ENCODE measurements around the gene PDGFA. TPM values are rescaled to one million over a fixed set of nuclear protein-coding genes. Genes with fewer than 3 reads are reported as not detected.

PDGFA gene
- total RNA-seq, 1 donor from 2014 or later: 10.6 TPM

DNA sequence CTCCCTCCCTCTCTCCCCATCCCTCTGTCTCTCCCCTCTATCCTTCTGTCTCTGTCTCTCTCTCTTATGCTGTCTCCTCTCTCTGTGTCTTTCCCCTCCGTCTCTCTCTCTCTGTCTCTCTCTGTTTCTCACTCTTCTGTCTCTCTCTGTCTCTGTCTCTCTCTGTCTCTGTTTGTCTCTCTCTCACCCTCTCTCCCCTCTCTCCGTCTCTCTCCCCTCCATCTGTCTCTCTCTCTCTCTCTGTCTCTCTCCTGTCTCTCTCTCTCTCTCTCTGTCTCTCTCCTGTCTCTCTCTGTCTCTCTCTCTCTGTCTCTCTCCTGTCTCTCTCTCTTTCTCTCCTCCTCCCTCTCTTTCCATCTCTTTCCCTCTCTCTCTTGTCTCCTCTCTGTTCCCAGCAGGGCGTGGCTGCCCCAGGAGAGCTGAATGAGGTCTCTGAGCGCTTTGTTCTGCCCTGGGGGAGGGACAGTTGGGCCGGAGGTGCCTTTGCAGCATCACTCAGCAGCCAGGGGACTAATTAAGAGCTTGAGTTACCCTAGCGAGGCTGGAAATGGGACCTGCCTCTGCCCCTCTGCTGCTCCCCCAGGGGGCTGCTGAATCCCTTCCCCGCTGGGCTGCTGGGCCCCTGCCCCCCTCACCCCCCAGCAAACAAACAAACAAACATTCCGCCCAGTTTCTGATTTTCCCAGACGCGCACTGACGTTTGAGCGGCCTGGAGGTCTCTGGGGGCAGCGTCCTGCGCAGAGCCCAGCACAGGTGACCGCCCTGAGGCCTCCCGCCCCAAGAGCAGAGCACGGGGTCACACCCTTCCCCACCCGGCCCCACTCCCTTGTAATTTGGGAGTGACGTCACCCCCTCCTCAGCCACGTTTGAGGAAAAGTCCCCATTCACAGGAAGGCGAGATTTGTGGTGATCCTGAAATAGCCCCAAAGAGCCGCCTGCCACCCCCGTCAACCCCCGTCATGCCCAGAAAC is 68.1 kb downstream of the PDGFA start:
- no peaks in the 10 kb centered on the region for H3K9me3 Mint-ChIP-seq
- H3K4me3 Mint-ChIP-seq (ENCODE audit: low read depth): no peak overlapping the region
- H3K36me3 Mint-ChIP-seq (ENCODE audit: low read depth): no peaks in the 10 kb centered on the region
- intact Hi-C loops (cut with micrococcal nuclease): no loop called here
- no peak overlapping the region for H3K27ac Mint-ChIP-seq
- H3K4me1 Mint-ChIP-seq (ENCODE audit: low read depth): peaks cover 6% of the 10 kb centered on the region
- peaks cover 15% of the 10 kb centered on the region for H3K27me3 Mint-ChIP-seq (ENCODE audit: low read depth)
- DNase-seq (ENCODE audit: low spot score): no peak

DNA sequence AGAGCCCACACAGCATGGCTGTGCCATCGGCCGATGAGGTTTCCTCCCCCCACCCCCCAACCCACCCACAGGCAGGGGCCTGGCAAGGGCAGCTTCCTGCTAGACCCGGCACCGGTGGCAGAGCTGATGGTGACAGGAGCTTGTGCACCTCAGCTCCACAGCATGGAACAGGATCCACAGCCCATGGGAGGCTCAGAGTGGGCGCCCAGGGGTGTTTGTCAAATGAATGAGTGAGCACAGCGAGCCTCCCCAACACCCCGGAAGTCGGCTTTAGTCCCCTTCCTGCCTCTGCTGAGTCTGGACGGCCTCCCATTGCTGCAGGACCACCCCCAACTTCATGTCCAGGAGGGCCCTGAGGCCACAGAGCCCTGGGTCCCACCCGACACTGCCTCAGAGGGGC is 68.9 kb downstream of the PDGFA start:
- Mint-ChIP-seq H3K4me3 (ENCODE audit: low read depth) (no peak overlapping the region), H3K27ac (no peak overlapping the region), H3K9me3 (no peaks in the 10 kb centered on the region), H3K36me3 (ENCODE audit: low read depth) (no peaks in the 10 kb centered on the region), H3K4me1 (ENCODE audit: low read depth) (peaks cover 6% of the 10 kb centered on the region), H3K27me3 (ENCODE audit: low read depth) (peaks cover 15% of the 10 kb centered on the region)
- intact Hi-C loops (cut with micrococcal nuclease): no loop called here
- no peak for DNase-seq (ENCODE audit: low spot score)

DNA sequence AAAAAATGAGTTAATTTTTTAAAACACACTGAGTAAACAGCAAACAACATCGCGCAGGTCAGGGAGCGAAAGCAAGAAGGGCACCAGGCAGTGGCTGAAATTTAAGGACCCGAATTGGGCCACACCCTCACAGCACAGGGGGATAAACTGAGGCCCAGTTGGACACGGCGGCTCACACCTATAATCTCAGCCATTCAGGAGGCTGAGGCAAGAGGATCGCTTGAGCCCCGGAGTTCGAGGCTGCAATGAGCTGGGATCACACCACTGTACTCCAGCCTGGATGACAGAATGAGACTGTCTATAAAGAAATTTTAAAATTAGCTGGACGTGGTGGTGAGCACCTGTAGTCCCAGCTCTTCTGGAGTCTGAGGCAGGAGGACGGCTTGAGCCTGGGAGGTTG is 69.6 kb downstream of the PDGFA start:
- intact Hi-C loops (cut with micrococcal nuclease): no loop called here
- H3K9me3 Mint-ChIP-seq: no peaks in the 10 kb centered on the region
- H3K36me3 Mint-ChIP-seq (ENCODE audit: low read depth): no peaks in the 10 kb centered on the region
- no peak overlapping the region for H3K4me3 Mint-ChIP-seq (ENCODE audit: low read depth)
- DNase-seq (ENCODE audit: low spot score): no peak
- no peak overlapping the region for H3K27ac Mint-ChIP-seq
- H3K4me1 Mint-ChIP-seq (ENCODE audit: low read depth): peaks cover 6% of the 10 kb centered on the region
- H3K27me3 Mint-ChIP-seq (ENCODE audit: low read depth): peaks cover 15% of the 10 kb centered on the region

DNA sequence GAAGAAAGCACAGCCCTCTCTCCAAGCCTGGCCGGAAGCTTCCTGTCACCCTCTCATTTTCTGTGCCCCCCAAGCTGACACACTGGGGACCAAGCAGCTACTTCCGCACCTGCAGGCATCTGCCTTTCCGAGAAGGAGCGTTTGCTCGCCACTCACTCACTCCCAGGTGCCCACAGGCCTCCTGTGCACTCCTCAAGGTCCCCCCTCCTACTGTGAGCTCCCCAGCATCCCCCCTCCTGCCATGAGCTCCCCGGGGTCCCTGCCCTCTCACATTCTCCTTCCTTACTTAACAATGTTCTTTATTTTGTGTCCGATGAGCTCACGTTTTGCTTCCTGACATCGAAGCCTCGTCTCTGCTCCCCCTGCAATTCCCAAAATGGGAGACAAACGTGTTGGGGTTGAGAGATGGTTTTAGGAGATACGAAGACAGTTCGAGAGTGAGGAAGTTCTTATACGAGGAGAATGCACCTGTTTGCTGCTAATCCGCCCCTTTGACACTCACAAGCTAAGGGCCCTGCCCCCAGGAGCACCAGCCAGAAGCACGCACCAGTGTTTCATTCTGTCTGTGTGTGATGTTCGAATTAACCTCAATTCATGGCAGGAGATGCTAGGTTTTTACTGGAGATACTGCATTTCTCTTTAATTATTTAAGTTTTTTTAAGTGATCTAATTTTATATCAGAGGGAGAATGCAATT is 70.2 kb downstream of the PDGFA start:
- Mint-ChIP-seq H3K9me3 (no peaks in the 10 kb centered on the region), H3K4me3 (ENCODE audit: low read depth) (no peak overlapping the region), H3K27me3 (ENCODE audit: low read depth) (peaks cover 15% of the 10 kb centered on the region), H3K36me3 (ENCODE audit: low read depth) (no peaks in the 10 kb centered on the region), H3K27ac (no peak overlapping the region), H3K4me1 (ENCODE audit: low read depth) (peaks cover 6% of the 10 kb centered on the region)
- DNase-seq (ENCODE audit: low spot score): no peak
- intact Hi-C loops (cut with micrococcal nuclease): no loop called here

DNA sequence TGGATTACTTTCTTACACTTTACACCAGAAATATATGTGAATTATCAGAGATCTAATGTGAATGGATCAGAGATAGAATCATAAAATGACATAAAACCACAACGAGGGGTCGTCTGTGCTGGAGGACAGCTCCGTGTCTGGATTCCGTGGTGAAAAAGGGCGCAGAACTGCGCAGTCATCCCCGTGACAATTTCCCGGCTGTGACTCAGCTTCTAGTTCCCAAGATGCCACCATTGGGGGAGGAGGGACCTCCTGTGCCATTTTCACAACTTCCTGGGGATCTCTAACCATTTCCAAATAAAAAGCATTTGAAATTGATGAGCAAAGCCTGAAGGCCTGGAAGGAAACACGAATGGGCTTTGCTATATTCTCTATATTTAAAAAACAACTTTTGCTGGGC is 72.1 kb downstream of the PDGFA start:
- intact Hi-C loops (cut with micrococcal nuclease): no loop called here
- peaks cover 15% of the 10 kb centered on the region for H3K27me3 Mint-ChIP-seq (ENCODE audit: low read depth)
- H3K9me3 Mint-ChIP-seq: no peaks in the 10 kb centered on the region
- H3K4me1 Mint-ChIP-seq (ENCODE audit: low read depth): peaks cover 6% of the 10 kb centered on the region
- no peak overlapping the region for H3K4me3 Mint-ChIP-seq (ENCODE audit: low read depth)
- DNase-seq (ENCODE audit: low spot score): no peak
- no peaks in the 10 kb centered on the region for H3K36me3 Mint-ChIP-seq (ENCODE audit: low read depth)
- no peak overlapping the region for H3K27ac Mint-ChIP-seq

Other genes with a start within 250 kb of the PDGFA start
- not detected in 2 replicates for gene FOXL3, start 229.7 kb downstream of the PDGFA start, total RNA-seq
- 41.5 and 41.7 TPM in 2 replicates for gene DNAAF5, start 206.9 kb upstream of the PDGFA start, total RNA-seq
- 31.5 and 38.9 TPM in 2 replicates for gene PRKAR1B, start 207.4 kb upstream of the PDGFA start, total RNA-seq

Measured in activated T-helper 2 cell treated with anti-CD3 and anti-CD28 coated beads, Interferon-gamma antibody, Interleukin-2, Interleukin-4, amounts not matched to agents 10 μg/mL and 5 μg/mL and 100 μg/mL, durations not matched to agents 14 hours and 24 hours and 36 hours (primary cell).